Stomach smooth muscle (tissue), 2 donors: ENCODE results near the gene RNF144A.

Experiments used
- H3K27ac ChIP-seq: one replicate; pipeline ENCODE4 v1.7.0; 2013; ENCODE audit warnings: mild to moderate bottlenecking, low read length, inconsistent platforms
- H3K27me3 ChIP-seq, 2 donors: one replicate each; pipeline ENCODE4 v1.7.0; 2013; ENCODE audit warnings: low read length in 2 of 2; ENCODE audit not compliant: insufficient read depth in 2 of 2, control insufficient read depth in 1 of 2
- H3K36me3 ChIP-seq, 2 donors: one replicate each; pipeline ENCODE4 v1.7.0; 2013; ENCODE audit warnings: low read length in 2 of 2; ENCODE audit not compliant: control insufficient read depth in 2 of 2, insufficient read depth in 2 of 2
- H3K4me1 ChIP-seq: one replicate; pipeline ENCODE4 v1.7.0; 2013; ENCODE audit warnings: low read length; ENCODE audit not compliant: control insufficient read depth, insufficient read depth
- H3K4me3 ChIP-seq, 2 donors: one replicate each; pipeline ENCODE4 v1.7.0; 2013; ENCODE audit warnings: low read length in 2 of 2
- H3K9ac ChIP-seq, 2 donors: one replicate each; pipeline ENCODE4 v1.7.0; 2013; ENCODE audit warnings: low read length in 2 of 2, mild to moderate bottlenecking in 1 of 2
- H3K9me3 ChIP-seq, 2 donors: one replicate each; pipeline ENCODE4 v1.7.0; 2013; ENCODE audit warnings: low read length in 2 of 2; ENCODE audit not compliant: control insufficient read depth in 2 of 2
- donor health status: healthy.
- donor health status: Pancreatic carcinoma.

RNF144A gene

DNA sequence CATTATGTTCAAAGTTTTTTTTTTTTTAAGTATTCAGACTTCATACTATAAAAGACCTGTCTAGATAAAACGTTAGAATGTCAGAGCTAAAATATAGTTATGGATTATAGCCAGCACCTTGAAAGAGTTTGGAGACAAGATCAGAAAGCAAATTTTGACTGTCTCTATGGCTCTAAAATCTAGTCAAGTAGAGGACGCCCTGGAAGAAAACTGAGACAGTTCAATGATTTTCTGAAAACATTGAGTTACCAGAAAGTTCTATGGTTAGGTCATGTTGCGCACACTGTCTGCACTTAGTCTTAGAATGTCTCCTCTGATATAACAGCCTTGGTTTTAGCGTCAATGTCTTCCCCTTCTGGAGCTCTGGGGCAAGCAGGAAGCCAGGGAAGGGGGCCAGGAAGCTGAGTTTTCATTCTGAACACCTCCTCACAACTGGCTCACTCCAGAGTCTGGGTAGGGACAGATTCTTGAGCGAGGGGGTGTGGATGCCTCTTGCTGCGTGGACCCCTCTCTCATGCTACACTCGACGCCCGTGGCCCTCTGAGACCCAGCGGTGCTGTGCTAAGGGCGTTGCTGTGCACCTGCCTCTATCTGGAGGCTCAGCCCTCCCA, 99.5 kb downstream of the RNF144A start:
- Histone ChIP-seq H3K9ac (no peak overlapping the region), H3K4me1 (peaks cover 37% of the 10 kb centered on the region), H3K27me3 (no peaks in the 10 kb centered on the region), H3K36me3 (no peaks in the 10 kb centered on the region), H3K27ac (no peak overlapping the region), H3K4me3 (no peak overlapping the region), H3K9me3 (no peaks in the 10 kb centered on the region)

DNA sequence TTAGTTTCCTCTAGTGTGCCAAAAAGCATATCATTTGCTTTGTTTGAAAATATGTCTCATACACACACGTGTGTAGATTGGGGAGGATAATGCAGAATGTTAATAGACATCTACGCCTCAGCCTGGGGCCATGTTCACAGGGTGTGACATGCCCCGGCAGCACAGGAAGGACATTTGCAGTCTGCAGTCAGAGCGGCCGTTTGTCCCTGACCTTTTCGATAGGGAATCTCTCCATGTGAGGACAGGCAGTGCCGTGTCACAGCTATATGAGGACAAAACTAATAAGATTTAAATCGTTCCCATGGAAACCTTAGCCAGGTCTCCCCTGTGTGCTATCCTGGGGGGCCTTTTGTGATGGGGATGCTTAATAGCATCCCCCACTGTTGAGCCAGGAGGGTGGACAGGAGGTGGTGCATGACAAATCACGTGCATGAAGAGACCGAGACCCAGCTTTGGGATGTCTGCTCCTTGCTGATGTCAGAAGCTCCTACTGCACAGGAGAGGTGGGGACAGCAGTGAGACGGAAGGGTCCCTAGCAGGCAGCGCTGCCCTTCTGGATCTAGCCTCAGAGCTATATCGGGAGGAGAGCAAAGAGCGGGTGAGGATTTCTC, 100.6 kb downstream of the RNF144A start:
- Histone ChIP-seq H3K9me3 (no peaks in the 10 kb centered on the region), H3K36me3 (no peaks in the 10 kb centered on the region), H3K27ac (no peak overlapping the region), H3K4me1 (peaks cover 33% of the 10 kb centered on the region), H3K4me3 (no peak overlapping the region), H3K27me3 (no peaks in the 10 kb centered on the region), H3K9ac (no peak overlapping the region)

DNA sequence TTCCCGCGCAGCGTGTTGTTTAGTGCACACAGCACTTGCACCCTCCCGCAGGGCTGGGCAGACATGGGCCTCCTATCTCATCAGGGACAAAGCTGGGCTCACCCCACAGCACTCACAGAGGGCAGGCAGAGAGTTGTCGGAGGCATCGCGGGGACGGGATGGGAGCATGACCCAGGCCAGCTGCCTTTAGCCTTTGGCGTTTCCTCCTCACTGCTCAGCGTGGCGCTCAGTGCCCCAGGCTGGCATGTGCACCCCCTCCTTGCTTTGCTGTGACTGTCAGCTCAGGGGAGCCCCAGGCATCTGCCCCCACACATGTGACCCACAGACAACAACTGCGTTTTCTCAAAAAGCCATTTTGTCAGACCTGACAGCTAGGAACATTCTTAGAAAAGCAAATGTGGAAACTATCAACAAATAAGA, 101.1 kb downstream of the RNF144A start:
- Histone ChIP-seq H3K36me3 (no peaks in the 10 kb centered on the region), H3K27ac (no peak overlapping the region), H3K9ac (no peak overlapping the region), H3K4me3 (no peak overlapping the region), H3K27me3 (no peaks in the 10 kb centered on the region), H3K4me1 (peaks cover 33% of the 10 kb centered on the region), H3K9me3 (no peaks in the 10 kb centered on the region)

DNA sequence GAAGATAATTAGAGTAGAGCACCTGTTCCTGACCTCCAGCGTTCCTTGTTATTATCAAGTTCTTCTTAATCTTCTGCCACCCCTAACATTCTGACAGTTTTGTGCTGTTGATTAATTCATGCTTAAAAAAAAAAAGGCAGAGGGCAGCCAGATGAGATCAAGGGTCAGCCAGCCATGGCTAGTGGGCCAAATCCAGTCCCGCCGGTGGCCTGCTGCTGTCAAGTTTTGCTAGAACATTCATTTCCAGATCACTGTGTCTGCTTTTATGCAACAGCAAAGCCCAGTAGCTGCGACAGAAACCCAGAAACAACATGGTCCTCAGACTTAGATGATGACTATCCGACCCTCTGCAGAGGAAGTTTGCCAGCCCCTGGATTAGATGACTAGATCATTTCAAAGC, 101.6 kb downstream of the RNF144A start:
- Histone ChIP-seq H3K9ac (no peak overlapping the region), H3K27me3 (no peaks in the 10 kb centered on the region), H3K4me3 (no peak overlapping the region), H3K27ac (no peak overlapping the region), H3K36me3 (no peaks in the 10 kb centered on the region), H3K9me3 (no peaks in the 10 kb centered on the region), H3K4me1 (peaks cover 29% of the 10 kb centered on the region)

DNA sequence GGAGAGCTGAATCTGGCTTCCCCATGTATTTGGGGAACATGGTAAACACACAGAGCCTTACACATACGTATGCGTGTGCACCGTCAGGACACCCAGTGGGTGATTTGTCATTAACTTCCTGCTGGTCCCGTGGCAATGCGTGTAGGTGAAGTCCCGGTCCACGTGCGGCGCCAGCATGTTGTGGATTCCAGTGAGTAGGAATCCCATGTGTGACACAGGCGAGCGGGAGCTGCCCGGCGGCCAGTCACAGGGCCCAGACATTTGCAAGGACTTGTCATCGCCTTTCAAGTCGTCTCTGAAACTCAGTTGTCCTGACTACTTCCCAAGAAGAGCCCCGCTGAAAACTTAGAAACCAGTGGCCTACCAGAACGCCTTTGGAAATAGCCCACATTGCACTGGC, 102.0 kb downstream of the RNF144A start:
- Histone ChIP-seq H3K36me3 (peaks cover 0 to 1% of the 10 kb centered on the region in 2 donors), H3K9ac (no peak overlapping the region), H3K27ac (no peak overlapping the region), H3K27me3 (no peaks in the 10 kb centered on the region), H3K4me3 (no peak overlapping the region), H3K9me3 (no peaks in the 10 kb centered on the region), H3K4me1 (peaks cover 26% of the 10 kb centered on the region)

DNA sequence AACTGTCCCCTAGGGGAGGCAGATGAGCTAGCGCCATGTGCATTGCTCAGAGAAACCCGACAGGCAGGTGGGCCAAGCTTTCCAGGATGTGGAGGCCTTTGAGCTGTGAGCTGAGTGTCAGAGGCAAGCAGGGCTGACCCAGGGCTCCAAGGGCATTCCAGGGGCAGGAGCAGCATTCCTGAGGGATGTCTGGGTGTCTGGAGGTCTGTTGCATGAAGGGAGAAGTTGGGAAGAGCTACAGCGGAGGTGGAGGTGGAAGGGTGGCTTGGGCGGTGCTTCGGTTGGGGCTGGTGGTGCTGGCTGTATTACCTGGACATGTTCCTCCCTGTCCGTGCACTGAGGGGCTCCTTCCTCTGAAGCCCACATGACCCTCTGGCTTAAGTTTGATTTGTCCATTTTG, 102.8 kb downstream of the RNF144A start:
- Histone ChIP-seq H3K9ac (no peak overlapping the region), H3K4me1 (peaks cover 25% of the 10 kb centered on the region), H3K36me3 (peaks cover 0 to 6% of the 10 kb centered on the region in 2 donors), H3K27ac (no peak overlapping the region), H3K9me3 (no peaks in the 10 kb centered on the region), H3K27me3 (no peaks in the 10 kb centered on the region), H3K4me3 (no peak overlapping the region)

DNA sequence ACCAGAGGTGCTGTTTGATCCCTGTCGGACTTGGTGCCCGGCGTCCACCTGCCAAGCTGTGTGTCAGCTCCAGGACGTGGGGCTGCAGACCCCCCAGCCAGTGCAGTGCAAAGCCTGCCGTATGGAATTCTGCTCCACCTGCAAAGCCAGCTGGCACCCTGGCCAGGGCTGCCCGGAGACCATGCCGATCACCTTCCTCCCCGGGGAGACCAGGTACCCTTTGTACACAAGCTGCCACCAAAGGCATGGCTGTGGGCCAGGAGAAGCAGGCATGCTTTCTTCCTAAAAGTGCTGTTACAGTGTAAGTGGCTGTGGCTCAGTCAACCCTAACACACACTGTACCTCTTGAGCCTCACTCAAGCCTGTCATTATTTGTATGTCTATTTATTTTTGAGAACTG, 103.3 kb downstream of the RNF144A start:
- Histone ChIP-seq H3K4me1 (peaks cover 21% of the 10 kb centered on the region), H3K9ac (no peak overlapping the region), H3K9me3 (no peaks in the 10 kb centered on the region), H3K27ac (no peak overlapping the region), H3K36me3 (peaks cover 0 to 6% of the 10 kb centered on the region in 2 donors), H3K4me3 (no peak overlapping the region), H3K27me3 (no peaks in the 10 kb centered on the region)

DNA sequence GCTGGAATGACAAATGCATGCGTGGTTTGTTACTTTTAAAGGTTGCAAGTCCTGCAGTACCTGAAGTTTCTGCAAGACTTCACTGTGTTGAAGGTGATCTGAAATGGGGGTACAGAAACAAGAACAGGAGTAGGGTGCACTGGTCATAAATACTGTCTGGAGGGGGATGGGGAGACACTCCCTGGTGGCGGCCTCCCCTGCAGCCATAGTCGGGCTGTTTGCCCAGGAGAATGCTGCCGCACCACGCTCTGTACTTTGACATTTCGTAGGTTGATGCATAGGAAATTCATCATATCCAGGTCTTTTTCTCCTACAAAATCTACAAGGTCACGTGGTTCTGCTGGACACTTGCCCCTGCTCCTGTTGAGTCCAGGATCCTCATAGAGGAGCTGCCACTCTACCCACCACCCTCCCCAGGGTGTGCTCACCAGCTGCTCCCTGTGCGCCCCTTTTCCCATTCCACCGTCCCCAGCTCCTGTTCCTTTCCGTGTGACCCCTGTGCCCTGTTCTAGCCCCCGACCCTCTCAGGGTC, 103.8 kb downstream of the RNF144A start:
- H3K9ac ChIP-seq, result no peak overlapping the region
- H3K4me1 ChIP-seq, result peaks cover 21% of the 10 kb centered on the region
- no peaks in the 10 kb centered on the region for H3K27me3 ChIP-seq
- no peak overlapping the region for H3K27ac ChIP-seq
- H3K36me3 ChIP-seq, result peaks cover 0 to 6% of the 10 kb centered on the region in 2 donors
- H3K9me3 ChIP-seq, result no peaks in the 10 kb centered on the region
- no peak overlapping the region for H3K4me3 ChIP-seq

DNA sequence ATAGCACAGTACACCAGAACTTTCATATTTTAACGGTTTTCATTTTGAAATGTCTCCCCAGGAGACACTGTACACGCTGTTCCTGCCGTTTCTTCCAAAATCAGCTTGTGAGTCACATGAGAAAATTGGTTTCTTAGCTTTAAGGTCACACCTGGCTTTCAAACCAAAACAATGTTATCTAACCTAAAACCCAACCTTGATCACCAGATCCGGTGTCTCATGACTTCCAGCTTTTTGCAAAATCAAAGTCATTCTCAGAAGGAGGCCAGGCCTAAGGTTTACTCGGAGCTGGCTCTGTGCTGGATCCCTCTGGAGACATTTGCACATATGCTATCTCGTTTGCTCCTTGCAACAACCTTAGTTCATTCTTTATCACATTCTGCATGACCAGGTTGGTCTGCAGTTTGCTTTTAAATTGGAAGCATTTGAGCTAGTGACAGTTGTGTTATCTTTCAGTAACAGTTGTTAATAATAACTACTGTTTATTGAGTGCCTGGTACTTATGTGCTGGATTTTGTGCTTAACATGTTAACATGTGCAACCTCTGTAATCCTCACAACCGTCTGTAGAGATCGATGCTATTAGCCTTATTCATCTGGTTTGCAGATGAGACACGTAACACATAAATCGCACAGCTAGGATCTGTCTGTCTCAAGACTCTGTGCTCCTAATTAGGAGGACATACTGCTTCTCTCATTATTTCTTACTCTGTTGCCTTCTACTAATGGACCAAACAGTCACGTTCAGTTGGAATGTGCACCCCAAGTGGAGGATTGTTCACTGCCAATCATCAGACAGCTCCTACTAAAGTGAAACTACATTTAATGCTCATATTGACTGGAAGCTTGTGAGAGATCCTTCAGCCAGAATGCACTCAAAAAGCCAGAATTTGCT, 105.5 kb downstream of the RNF144A start:
- no peak overlapping the region for H3K9ac ChIP-seq
- H3K36me3 ChIP-seq, result peaks cover 0 to 6% of the 10 kb centered on the region in 2 donors
- no peaks in the 10 kb centered on the region for H3K27me3 ChIP-seq
- no peak overlapping the region for H3K27ac ChIP-seq
- no peak overlapping the region for H3K4me3 ChIP-seq
- peaks cover 11% of the 10 kb centered on the region for H3K4me1 ChIP-seq
- no peaks in the 10 kb centered on the region for H3K9me3 ChIP-seq

DNA sequence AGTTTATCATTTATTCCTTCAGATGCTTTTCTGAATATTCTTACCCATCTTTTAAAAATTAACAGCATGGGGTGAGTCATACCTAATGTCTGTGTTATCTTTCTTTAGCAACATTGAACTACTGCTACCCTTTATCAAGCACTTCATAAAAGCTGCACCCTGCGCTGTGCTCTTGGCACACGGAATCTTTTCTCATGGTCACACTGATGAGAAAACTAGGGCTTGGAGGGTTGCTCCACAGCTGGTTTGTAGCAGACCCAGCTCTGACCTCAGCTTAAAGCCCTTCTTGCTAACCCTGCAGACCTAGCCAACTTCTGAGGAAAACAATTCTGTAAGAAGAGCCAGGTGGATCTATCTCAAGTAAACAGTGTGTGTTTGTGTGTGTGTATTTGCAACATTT, 106.3 kb downstream of the RNF144A start:
- Histone ChIP-seq H3K27ac (no peak overlapping the region), H3K4me3 (no peak overlapping the region)

More for the DNA sequence above, 106.3 kb downstream of the RNF144A start:
- Histone ChIP-seq H3K9ac (no peak overlapping the region), H3K4me1 (peaks cover 6% of the 10 kb centered on the region), H3K36me3 (peaks cover 0 to 6% of the 10 kb centered on the region in 2 donors), H3K9me3 (no peaks in the 10 kb centered on the region), H3K27me3 (no peaks in the 10 kb centered on the region)
